ENCODE data around the gene RSRC1.

- TF ChIP-seq CTCF (IDR thresholded peaks at IDR 0.05) (no peak), EZH2phosphoT487 (IDR thresholded peaks at IDR 0.05) (no peak), EZH2 (IDR thresholded peaks at IDR 0.05) (no peak)
These were observed 409.9 kb downstream of the RSRC1 start for GRCh38 chr3:158519776-158520175.

Measured in neural progenitor cell (in vitro differentiated cells).